Esophagus squamous epithelium (tissue), 4 donors: ENCODE data around the gene COL18A1.

Source experiments
- POLR2A ChIP-seq, 4 donors: fragments of 450-650 bp; IDR thresholded peaks; one replicate each; pipeline ENCODE4 v1.6.1; 2017; ENCODE audit warnings: antibody characterized with exemption in 4 of 4, mild to moderate bottlenecking in 4 of 4, moderate library complexity in 3 of 4
- TF ChIP-seq, protein P1 (sequence below), 6 experiments: fragments of 450-650 bp in 4 of 6; fragments of 200-600 bp in 2 of 6; sonication (generic) in 2 of 6; IDR thresholded peaks; one replicate each; pipeline ENCODE4 v1.5.1; 2016 to 2019; ENCODE audit warnings: antibody characterized with exemption in 6 of 6, mild to moderate bottlenecking in 4 of 6, moderate library complexity in 4 of 6

DNA sequence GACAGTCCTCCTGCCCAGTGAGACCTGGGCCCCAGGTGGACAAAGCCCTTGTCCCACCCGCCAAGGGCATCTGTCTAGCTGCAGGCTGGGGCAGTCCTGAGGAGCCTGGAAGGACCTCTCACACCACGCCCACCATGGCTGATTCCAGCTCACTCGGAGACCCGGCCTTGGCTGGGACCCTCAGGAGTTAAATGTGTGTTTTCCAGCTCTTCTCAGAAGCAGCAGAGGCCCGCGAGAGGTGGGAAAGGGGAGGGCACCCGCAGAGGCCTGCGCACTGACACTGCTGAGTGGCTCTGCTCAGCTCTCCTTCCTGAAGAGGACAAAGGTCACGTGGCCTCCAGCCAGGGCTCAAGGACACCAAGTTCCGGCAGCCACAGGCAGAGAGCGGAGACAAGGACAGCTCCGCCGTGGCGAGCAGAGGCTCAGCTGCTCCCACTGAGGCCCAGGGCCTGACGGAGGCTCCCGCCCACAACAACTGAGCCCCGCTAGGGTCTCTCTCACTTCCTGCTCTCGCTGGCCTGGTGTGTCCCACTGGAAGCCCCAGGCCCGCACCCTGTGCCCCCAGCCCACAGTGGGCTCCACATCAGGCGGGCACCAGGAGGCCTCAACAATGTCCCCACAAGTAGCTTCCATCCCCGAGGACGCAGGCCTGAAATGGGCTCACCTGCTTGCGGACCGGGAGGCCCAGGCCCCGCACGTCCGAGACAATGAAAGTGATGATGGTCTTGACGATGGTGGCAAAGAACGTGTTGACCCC is 120.4 kb downstream of the COL18A1 start:
- TF ChIP-seq, protein P1, sequence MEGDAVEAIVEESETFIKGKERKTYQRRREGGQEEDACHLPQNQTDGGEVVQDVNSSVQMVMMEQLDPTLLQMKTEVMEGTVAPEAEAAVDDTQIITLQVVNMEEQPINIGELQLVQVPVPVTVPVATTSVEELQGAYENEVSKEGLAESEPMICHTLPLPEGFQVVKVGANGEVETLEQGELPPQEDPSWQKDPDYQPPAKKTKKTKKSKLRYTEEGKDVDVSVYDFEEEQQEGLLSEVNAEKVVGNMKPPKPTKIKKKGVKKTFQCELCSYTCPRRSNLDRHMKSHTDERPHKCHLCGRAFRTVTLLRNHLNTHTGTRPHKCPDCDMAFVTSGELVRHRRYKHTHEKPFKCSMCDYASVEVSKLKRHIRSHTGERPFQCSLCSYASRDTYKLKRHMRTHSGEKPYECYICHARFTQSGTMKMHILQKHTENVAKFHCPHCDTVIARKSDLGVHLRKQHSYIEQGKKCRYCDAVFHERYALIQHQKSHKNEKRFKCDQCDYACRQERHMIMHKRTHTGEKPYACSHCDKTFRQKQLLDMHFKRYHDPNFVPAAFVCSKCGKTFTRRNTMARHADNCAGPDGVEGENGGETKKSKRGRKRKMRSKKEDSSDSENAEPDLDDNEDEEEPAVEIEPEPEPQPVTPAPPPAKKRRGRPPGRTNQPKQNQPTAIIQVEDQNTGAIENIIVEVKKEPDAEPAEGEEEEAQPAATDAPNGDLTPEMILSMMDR (IDR thresholded peaks at IDR 0.05), result no peak
- TF ChIP-seq POLR2A (IDR thresholded peaks at IDR 0.05), result no peak
